ENCODE measurements around the gene RABGAP1.

The RABGAP1 gene

DNA sequence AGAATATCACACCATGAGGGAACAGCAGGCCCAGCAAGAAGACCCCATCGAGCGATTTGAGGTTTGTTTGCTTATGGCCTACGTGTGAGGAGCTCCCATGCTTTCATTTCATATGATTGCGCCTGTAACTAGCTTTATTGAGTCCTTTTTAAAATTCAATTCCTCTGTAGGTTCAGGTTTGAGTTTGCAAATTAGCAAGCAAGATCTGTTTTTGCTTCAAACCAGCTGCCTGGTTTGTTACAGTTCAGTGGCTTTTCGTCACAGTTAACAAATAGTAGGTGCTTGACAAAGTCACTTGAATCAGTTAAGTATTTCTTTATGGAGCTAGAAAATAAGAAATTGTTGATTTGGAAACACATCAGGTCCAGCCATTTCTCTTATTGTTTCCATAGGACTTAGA, 149.0 kb downstream of the RABGAP1 start:
- no peak for DNase-seq

GRCh38 chr9:123090198-123090896, 149.5 kb downstream of the RABGAP1 start:
- no peak for DNase-seq

GRCh38 chr9:123090956-123091355, 150.1 kb downstream of the RABGAP1 start:
- no peak for DNase-seq

- no peak for DNase-seq
These were observed 150.6 kb downstream of the RABGAP1 start for GRCh38 chr9:123091459-123091858.

DNA sequence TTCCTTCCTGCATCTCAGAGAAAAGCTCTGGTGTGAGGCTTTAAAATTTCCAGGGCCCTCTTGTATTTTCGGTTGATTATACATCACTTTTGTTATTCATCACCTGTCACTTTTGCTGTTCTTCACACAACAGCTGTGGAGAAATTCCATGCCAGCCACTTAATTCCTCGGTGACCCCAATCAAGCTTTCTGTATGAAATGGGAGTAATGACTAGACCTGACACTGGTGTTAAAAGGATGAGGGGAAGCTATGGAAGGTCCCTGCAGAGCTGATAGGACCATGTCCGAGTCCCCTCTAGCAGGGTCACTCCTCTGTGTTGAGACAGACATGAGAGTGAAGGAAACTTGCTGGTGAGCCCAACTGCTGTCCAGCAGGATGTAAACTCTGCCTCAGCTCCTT, 152.3 kb downstream of the RABGAP1 start:
- DNase-seq = no peak

DNA sequence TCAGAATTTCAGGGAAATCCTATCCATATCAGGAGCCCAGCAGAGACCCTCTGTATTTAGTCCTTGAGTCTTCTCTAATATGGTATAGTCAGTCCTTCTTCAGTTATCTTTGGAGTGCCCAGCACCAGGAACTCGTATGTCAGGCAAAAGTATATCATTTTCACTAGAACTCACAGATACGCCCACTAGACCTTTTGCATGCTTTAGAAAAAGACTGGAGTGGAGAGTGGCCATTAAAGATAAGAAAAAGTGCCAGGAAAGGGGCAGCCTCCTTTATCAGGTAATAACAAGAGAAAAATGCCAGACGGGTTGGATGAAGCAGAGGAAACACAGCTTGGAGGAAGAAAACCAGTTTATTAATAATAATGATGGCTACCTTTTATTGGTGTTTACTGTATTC, 156.2 kb downstream of the RABGAP1 start:
- DNase-seq = no peak

GRCh38 chr9:123097430-123098095, 156.7 kb downstream of the RABGAP1 start:
- DNase-seq = no peak

DNA sequence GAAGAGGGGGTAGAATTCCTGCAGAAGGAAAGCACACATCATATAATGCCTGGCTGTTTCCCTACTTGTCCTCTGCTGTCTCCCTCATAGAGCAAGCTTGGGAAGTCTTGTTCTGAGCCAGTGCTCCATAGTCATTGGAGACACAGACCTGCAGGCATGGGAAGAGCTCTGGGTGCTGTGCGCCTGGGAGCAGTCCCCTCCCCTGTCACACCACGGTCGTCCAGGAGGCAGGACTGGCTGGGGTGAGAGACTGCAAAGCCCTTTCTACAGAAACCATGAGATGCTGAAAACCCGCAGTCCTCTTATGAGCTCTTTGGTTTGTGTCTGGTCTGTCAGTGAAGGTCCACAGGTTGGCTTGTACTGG, 157.3 kb downstream of the RABGAP1 start:
- DNase-seq = no peak

DNA sequence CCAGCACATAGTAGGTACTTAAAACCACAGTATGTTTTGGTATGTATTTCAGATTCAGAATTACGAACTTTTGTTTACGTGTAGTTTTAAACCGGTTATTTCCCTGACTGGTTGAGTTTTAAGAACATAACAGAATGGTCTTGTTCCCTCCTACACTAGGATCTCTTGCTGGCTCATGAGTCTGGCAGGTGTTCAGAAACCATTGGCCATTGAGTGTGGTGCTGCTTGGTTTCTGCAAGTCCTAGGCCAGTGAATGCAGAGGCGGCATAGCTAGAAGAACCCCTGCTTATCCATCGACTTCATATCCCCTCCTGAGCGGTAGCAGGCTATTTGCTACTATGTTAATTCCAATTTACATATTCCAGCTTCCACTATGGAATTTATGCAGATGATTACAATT, 158.2 kb downstream of the RABGAP1 start:
- no peak for DNase-seq

GRCh38 chr9:123099548-123099947, 158.7 kb downstream of the RABGAP1 start:
- no peak for DNase-seq

DNA sequence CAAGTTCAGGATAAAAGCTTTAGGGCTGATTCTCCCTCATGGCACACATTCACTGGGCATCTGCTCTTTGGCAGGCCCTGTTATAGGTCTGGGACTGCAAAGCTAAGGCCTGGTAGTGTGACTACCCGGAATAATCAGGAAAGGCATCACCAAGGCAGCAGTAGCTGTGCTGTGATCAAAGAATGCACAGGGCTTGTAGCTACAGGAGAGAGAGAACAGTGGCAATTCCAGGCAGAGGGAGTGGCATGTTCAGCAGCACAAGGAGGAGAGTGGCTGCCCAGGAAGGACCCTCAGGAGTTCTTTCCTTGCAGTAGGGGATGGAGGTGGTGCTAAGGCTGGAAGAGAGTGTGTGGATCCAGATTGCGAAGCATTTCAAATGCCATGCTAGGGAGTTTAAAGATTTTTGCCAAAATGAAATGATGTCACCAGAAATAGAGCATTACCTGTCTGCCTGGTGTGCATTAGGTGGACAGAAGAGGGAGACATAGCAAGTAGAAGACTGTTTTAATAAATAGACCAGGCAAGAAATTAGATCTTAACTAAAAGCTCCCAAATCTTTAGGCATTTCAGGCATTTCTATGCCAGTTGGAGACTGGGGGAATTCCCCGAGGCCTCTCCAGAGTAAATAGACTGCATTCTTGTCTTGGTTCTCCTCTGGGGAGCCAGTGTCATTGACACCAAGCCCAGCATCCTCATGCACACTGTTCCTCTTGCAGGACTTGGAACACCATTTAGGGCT, 161.7 kb downstream of the RABGAP1 start:
- no peak for DNase-seq

DNA sequence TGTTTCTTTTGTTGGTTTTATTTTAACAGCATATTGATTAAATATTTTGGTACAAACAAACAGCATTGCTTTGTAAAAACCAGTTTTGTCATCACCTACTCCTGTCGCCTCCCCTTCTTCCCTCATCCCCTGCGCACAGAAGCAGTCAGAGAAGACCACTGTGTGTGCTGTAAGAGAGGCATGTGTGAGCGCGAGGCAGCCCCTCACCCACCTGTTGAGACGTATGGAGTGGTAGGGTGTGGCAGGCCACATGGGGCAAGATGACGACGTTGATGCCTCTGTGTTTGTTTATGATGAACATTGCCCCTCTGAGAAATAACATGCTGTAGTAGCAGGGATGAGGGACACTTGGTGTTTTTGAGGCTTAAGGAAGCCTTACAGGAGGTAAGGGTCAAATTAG, 164.0 kb downstream of the RABGAP1 start:
- DNase-seq = no peak

GRCh38 chr9:123105490-123105889, 164.7 kb downstream of the RABGAP1 start:
- no peak for DNase-seq

DNA sequence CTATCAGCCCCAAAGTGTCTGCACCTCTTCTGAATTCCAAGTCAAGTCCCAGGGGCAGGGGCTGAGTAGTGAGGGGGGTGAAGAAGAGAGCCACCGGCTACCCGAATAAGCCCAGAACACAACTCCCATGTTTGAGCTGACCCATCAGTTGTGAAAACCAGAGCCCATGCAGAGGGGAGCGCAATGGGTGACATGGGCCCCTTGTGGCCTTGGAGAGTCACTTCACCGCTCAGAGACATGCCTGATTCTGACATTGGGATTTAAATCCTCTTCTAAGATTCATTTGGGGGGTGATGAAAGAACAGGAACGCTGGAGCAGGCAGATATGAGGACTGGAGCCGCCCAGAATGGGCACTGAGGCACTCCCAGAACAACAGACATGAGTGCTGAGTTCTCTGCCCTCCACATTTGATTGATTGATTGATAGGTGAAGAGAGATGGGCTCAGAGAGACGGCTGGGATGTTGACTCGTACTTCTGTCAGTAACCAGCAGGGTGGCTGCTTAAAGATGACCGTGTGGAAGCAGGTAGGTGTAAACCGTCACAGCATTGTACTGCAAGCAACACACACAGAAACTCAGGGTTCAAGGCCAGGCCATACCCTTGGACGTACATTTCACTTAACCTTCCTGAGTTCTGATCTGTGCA, 166.9 kb downstream of the RABGAP1 start:
- DNase-seq = no peak

DNA sequence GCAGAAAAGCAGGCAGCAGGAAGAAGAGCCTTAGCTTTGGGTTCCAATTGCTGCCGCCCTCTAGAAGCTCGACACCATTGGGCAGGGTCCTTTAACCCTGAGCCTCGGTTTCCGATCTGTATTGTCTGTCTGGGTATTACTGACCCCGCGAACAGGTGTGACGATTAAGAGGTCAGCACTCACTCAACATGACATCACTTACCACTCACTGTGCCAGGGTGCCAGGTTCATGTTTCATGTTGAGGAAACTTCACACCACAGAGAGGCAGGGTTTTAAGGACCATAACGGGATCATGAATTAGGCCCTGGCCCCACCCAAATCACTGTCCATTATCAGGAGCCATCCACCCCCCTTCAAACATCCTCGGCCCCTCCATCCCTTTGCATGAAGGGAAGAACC, 168.2 kb downstream of the RABGAP1 start:
- no peak for DNase-seq

- no peak for DNase-seq
These were observed 168.9 kb downstream of the RABGAP1 start for GRCh38 chr9:123109540-123110279.

GRCh38 chr9:123111427-123112014, 170.7 kb downstream of the RABGAP1 start:
- no peak for DNase-seq

DNA sequence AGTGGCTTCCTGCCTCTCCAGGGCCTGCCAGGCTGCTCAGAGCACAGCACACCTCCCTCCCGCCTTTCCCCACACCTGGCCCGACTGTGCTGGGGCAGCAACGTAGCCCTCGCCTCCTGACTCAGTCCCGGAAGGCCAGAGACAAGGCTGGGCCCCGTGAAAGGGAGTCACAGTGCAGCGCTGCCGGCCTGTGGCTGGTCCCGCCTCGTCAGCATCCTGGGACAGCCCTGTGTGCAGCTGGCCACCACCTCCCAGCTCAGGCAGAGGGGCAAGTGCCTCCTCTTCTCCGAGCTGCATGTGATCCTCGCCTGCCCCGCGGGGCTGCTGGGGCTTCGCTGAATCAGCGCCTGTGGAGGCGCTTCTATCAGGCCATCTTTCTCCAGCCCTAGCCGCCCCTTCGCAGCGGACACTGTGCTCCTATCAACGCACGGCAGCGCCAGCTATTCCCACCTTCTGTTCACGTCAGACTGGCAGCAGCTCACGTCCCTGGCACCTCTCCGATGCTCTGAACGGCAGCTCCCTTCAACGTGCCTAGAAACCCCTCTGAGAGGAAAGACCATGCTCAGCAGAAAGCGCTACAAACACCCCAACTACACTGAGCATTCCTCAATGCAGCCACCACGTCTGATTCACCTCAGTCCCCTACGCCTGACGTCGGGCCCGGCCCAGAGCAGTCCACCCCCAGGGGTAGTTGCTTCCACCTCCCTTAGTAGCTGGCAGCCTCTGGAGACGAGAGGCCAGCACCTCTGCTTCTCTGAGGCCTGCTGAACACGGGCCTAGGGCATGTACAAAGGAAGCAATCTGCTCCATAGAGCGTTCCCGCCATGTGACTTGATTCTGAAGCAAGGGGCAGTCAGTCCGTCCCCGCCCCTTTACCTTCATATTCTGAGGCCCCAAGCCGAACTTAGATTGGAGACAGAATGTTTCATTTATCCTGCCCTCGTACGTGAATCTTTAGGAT, 171.5 kb downstream of the RABGAP1 start:
- no peak for DNase-seq

- no peak for DNase-seq
These were observed 172.4 kb downstream of the RABGAP1 start for GRCh38 chr9:123113185-123113584.

DNA sequence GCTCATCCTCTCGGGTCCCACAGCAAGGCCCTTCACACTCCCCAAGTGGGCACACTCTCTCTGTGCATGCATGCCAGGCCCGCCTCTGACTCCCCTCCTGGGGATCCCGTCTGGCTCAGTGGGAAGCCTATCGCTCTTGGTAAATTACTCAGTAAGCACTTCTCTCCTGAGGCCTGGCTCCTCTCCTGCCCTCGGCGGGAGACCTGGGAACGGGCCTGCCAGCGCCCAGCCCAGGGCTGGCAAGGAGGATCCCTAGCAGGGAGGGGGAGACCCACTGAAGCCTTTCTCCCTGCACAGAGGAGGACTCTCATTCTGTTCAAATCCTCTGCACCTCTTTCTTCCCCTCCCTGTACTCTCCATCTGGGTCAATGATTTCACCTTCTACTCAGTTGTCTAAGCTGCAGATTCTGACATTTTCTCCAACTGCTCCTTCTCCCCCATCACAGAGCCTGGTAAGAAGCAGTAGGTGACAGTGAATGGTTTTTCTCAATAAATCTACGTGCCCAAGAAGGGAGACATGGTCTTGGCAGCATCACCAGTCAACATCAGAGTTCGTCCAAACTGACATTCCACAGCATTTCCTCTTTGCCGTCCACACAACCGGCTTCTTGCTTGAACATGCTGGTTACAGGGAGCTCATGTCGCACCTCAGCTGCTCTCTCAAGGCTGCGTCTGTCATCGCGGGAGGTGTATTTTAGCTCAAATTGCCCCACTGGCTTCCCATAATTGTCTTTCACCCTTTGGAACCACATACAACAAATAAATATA, 174.5 kb downstream of the RABGAP1 start:
- no peak for DNase-seq

GRCh38 chr9:123116036-123116435, 175.2 kb downstream of the RABGAP1 start:
- no peak for DNase-seq

Data from NCI-H2171 (cell line).